Fibroblast of the aortic adventitia (primary cell): ENCODE results near the gene PARN. TPM values are rescaled to one million over a fixed set of nuclear protein-coding genes. Genes with fewer than 3 reads are reported as not detected.
A peak's percentile ranks its signal among the peaks of the same experiment; 100 is the strongest.
"Not testable (repeated sequence)": the region's sequence is repeated elsewhere in the genome, so short reads cannot be mapped to it uniquely, and the experiment has no call there.

ENCODE experiments used
- DNase-seq: peaks from one replicate; pipeline ENCODE4 v3.0.0-alpha.2; 2010; ENCODE audit warnings: low read depth
- H3K4me3 ChIP-seq: 2 replicates; pipeline ENCODE4 v1.5.1; 2011; ENCODE audit warnings: low read depth, mild to moderate bottlenecking, control low read depth, low read length, moderate library complexity
- total RNA-seq: library from RNA; depleted of rRNA; stranded (reverse); fragments of >200 nt; gene quantifications from 2 replicates; pipeline ENCODE4 v1.2.3, GENCODE V29; 2012; ENCODE audit warnings: low replicate concordance
- TF ChIP-seq, protein P1 (sequence below): IDR thresholded peaks from 2 replicates; pipeline ENCODE4 v1.5.1; 2011; ENCODE audit warnings: mild to moderate bottlenecking, low read length, control low read depth, inconsistent platforms; ENCODE audit not compliant: insufficient read depth

PARN gene
- total RNA-seq, 1 donor: 37.2 TPM

DNA sequence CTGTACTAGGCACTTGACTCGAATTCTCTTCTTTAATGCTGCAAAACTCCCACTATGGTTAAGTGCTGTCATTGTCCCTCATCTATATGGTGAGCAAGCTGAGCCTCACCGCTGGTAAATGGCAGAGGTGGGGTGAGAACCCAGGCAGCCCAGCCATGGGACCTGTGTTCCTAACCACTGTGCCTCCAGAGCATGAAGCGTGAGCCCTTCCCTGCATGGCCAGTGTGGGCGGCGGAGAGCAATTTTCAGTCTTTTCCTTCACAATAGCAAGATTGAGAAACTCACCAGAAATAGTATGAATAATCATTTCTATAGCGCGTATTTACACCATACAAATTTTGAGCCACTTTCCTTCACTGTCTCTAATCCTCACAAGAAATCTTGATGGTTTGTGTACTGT, 11.9 kb upstream of the PARN start:
- DNase-seq: no peak
- no peak overlapping the region for H3K4me3 ChIP-seq
- TF ChIP-seq, protein P1, sequence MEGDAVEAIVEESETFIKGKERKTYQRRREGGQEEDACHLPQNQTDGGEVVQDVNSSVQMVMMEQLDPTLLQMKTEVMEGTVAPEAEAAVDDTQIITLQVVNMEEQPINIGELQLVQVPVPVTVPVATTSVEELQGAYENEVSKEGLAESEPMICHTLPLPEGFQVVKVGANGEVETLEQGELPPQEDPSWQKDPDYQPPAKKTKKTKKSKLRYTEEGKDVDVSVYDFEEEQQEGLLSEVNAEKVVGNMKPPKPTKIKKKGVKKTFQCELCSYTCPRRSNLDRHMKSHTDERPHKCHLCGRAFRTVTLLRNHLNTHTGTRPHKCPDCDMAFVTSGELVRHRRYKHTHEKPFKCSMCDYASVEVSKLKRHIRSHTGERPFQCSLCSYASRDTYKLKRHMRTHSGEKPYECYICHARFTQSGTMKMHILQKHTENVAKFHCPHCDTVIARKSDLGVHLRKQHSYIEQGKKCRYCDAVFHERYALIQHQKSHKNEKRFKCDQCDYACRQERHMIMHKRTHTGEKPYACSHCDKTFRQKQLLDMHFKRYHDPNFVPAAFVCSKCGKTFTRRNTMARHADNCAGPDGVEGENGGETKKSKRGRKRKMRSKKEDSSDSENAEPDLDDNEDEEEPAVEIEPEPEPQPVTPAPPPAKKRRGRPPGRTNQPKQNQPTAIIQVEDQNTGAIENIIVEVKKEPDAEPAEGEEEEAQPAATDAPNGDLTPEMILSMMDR: no peak

DNA sequence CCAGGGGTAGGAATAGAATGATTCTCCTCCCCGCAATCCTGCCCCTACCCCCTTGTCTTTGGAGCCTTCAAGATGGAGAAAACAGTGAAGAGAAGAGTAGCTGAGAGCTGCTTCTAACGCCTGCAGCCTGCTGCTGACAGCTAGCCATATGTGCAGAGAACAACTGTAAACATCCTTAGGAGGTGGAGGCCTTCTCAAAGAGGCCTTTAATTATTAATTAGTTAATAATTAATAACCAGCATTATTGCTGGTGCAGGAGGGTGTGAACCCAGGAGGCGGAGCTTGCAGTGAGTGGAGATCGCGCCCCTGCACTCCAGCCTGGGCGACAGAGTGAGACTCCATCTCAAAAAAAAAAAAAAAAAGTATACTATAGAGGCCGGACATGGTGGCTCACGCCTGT, 11.1 kb upstream of the PARN start:
- no peak overlapping the region for H3K4me3 ChIP-seq
- no peak for DNase-seq
- TF ChIP-seq, protein P1: no peak

DNA sequence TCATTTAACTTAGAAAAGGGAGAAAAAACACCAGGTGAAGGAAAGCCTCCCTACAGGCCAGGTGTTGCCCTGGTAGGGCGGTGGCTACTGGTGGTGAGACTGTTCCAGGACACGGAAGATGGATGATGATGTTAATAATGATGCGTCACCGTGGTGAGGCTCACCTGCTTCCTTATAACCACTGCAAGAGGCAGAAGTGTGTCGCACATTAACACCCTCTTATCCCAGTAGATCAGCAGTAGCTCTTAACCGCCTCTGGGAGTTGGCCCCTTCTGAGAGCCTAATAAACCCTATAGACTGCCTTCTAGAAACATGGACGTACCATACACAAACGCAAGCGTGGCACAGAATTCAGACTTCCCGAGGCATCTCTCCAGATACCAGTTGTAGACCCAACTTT, 10.5 kb upstream of the PARN start:
- TF ChIP-seq, protein P1: no peak
- DNase-seq: no peak
- no peak overlapping the region for H3K4me3 ChIP-seq

DNA sequence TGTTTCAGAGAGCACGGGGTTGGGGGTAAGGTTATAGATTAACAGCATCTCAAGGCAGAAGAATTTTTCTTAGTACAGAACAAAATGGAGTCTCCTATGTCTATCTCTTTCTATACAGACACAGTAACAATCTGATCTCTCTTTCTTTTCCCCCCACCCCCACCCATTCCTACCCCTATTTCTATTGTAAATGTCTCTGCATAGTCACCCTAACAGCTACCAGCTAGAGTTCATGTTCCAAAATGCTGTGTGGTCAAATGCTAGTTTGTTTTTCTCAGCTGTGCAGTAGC, 6.8 kb upstream of the PARN start:
- DNase-seq, H3K4me3 ChIP-seq: not testable (repeated sequence)

DNA sequence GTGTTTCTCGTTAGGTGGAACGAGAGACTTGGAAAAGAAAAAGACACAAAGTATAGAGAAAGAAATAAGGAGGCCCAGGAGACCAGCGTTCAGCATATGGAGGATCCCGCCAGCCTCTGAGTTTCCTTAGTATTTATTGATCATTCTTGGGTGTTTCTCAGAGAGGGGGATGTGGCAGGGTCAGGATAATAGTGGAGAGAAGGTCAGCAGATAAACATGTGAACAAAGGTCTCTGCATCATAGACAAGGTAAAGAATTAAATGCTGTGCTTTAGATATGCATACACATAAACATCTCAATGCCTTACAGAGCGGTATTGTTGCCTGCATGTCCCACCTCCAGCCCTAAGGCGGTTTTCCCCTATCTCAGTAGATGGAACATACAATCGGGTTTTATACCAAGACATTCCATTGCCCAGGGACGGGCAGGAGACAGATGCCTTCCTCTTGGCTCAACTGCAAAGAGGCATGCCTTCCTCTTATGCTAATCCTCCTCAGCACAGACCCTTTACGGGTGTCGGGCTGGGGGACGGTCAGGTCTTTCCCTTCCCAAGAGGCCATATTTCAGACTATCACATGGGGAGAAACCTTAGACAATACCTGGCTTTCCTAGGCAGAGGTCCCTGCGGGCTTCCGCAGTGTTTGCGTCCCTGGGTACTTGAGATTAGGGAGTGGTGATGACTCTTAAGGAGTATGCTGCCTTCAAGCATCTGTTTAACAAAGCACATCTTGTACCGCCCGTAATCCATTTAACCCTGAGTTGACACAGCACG, 6.3 kb upstream of the PARN start:
- not testable (repeated sequence) for DNase-seq, H3K4me3 ChIP-seq

DNA sequence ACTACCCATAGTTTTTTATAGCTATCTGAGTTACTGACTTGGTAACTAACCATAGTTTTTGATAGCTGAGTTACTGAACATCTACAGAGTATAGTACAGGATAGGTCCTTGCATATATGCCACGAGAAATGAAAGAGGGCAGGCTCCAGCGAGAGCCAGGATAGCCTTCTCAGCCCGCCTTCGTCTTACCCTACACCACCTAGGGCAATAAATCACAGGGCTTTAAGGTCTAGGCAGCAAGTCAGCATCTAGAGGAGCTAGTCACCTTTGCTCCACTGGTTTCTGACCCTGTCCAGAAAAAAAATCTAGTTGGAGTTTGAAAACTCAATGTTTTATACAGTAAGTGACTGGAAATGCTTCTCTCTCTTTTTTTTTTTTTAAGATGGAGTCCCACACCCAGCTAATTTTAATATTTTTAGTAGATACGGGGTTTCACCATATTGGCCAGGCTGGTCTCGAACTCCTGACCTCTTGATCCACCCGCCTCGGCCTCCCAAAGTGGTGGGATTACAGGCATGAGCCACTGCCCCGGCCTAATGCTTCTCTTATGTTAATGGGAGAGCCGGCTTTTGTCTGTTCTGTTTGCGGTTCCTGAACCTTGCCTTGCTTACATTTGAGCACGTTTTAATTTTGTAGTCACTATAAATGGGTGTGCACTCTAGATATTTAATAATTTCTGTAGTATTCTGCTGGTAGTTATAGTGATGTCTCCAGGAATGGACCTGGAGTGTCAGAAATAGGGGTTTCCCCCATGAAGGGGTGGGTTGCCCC, 5.5 kb upstream of the PARN start:
- TF ChIP-seq, protein P1: no peak
- H3K4me3 ChIP-seq: no peak overlapping the region
- no peak for DNase-seq

DNA sequence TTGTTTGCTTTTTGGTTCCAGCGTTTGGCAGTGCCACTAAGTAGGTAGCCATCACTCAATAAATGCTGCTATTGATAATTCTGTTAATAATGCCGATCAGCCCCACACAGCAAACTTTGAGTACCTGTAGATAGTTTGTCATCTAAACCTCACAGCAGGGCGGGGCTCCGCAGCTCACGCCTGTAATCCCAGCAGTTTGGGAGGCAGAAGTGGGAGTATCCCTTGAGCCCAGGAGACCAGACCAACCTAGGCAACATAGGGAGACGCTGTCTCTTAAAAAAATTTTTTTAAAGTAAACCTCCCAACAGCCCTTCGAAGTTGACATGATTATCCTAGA, 4.3 kb upstream of the PARN start:
- TF ChIP-seq, protein P1: no peak
- peak overlapping the region; percentile 90 for H3K4me3 ChIP-seq
- no peak for DNase-seq
